UCSD-AML1 (cell line): Measurements from ENCODE around the gene TBCCD1.

Experiments
- DNase-seq: peaks from one replicate; lab custom pipeline; 2025; ENCODE audit not compliant: unreplicated experiment; lab: John Stamatoyannopoulos, UW

Gene TBCCD1

DNA sequence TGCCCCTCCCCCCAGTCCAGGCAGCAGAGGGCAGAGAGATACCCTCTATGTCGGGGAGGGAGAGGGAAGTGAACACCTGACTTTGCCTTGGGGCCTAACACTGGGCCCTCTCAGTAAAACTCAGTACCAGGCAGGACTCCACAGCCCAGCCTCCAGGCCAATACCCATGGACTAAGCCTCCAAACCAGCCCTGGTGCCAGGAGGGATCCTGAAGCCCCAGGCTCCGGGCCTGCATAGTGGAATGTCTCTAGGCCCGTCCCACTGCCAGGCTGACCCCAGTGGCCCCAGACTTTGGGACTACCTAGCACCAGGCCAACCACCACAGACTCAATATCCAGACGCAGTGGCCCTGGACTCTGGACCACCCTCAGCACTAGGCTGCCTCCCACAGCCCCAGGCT is 69.5 kb downstream of the TBCCD1 start:
- no peak for DNase-seq

GRCh38 chr3:186496635-186497034 is 70.5 kb downstream of the TBCCD1 start:
- no peak for DNase-seq
